Measurements from ENCODE around the gene KCTD7. TPM values are rescaled to one million over a fixed set of nuclear protein-coding genes. Genes with fewer than 3 reads are reported as not detected.
"Not testable (repeated sequence)": the region's sequence is repeated elsewhere in the genome, so short reads cannot be mapped to it uniquely, and the experiment has no call there.

Gene KCTD7
- total and polyA plus RNA-seq, 2 of the 4 experiments (the other 2 are of a cell fraction), result 6.1 to 12.8 TPM

- Histone ChIP-seq H4K20me1 (ENCODE audit: insufficient read depth, low read length) (peaks cover 70% of the 10 kb centered on the region), H3K9me1 (ENCODE audit: insufficient read depth, low read length) (peaks cover 23% of the 10 kb centered on the region), H3K79me1 (ENCODE audit: low read depth in 1 of 2, low read length in 2 of 2) (peaks cover 0 to 45% of the 10 kb centered on the region in 2 experiments; a peak in 3 of 4 replicates)
- H2BK5ac ChIP-seq (ENCODE audit: low read depth, low read length, poor library complexity, severe bottlenecking); H4K91ac ChIP-seq (ENCODE audit: insufficient read depth, low read depth, low read length); H3K9ac ChIP-seq (ENCODE audit: low read depth, low read length); H2BK15ac ChIP-seq (ENCODE audit: low read depth, low read length); H4K8ac ChIP-seq (ENCODE audit: low read depth in 2 of 2, low read length in 2 of 2); H2BK120ac ChIP-seq (ENCODE audit: low read depth, low read length); H3K4me3 ChIP-seq (ENCODE audit: insufficient read depth, low read depth, low read length); H3K27me3 ChIP-seq (ENCODE audit: control insufficient read depth, insufficient read depth, low read length); H3K18ac ChIP-seq (ENCODE audit: low read depth, low read length); H4K5ac ChIP-seq (ENCODE audit: low read depth, low read length); POLR2A ChIA-PET (ENCODE audit: unreplicated experiment); H3K4me1 ChIP-seq (ENCODE audit: control insufficient read depth, insufficient read depth, low read length); H3K14ac ChIP-seq (replicated peaks; ENCODE audit: low read depth, low read length); H2AK9ac ChIP-seq (replicated peaks; ENCODE audit: low read depth, low read length, poor library complexity); intact Hi-C loops (cut with micrococcal nuclease); H3K9me3 ChIP-seq (ENCODE audit: control insufficient read depth, insufficient read depth, low read length); H3K4me2 ChIP-seq (ENCODE audit: low read depth, low read length); in situ Hi-C loops (cut with MboI; ENCODE audit: low sequenced_read_pairs); BruUV-seq (replicated peaks); H2AK5ac ChIP-seq (ENCODE audit: low read depth, low read length); CTCF ChIA-PET; H3K56ac ChIP-seq (ENCODE audit: extremely low read depth, insufficient read depth, low read length); dilution Hi-C loops (cut with HindIII; ENCODE audit: low sequenced_read_pairs, unreplicated experiment); H3K4ac ChIP-seq (ENCODE audit: low read depth, low read length); H2AFZ ChIP-seq (replicated peaks; ENCODE audit: low read length, poor library complexity); H2BK20ac ChIP-seq (ENCODE audit: low read depth, low read length); H3K36me3 ChIP-seq (ENCODE audit: control insufficient read depth, insufficient read depth, low read length); DNase-seq; H3K23ac ChIP-seq (ENCODE audit: low read depth, low read length); ATAC-seq (ENCODE audit: low read depth); H3K27ac ChIP-seq (ENCODE audit: insufficient read depth, low read length): not testable (repeated sequence)
- 95% methylated on average over 2 of the region's 5 CpGs; no CpG with 5 or more reads in 1 of the 2 experiments for WGBS, 2 experiments (ENCODE audit: extremely low coverage in 2 of 2, insufficient read length in 1 of 2)
These were observed 39.7 kb upstream of the KCTD7 start for GRCh38 chr7:66588856-66589570.

Data from IMR-90 (cell line).